ENCODE results near the gene KAZN.

DNA sequence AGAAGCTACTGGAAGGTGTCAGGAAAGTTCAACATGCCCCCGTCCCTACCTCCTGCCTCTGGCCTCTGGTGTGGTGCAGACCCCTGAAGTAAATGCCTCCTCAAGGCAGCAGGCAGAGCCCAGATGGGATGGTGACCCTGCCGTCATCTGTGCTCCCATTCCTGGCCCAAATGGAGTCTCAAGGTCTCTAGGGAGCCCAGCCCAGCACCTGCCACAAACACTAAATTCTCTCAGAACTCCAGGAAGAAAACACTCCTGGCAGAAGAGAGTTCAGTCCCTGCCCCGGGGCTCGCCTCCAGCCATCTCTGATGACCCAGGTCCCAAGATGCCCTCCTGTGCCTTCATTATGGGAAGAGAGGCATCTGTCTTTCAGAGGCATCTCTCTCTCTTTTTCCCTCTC, 293.5 kb downstream of the KAZN start:
- TF ChIP-seq, protein P1, sequence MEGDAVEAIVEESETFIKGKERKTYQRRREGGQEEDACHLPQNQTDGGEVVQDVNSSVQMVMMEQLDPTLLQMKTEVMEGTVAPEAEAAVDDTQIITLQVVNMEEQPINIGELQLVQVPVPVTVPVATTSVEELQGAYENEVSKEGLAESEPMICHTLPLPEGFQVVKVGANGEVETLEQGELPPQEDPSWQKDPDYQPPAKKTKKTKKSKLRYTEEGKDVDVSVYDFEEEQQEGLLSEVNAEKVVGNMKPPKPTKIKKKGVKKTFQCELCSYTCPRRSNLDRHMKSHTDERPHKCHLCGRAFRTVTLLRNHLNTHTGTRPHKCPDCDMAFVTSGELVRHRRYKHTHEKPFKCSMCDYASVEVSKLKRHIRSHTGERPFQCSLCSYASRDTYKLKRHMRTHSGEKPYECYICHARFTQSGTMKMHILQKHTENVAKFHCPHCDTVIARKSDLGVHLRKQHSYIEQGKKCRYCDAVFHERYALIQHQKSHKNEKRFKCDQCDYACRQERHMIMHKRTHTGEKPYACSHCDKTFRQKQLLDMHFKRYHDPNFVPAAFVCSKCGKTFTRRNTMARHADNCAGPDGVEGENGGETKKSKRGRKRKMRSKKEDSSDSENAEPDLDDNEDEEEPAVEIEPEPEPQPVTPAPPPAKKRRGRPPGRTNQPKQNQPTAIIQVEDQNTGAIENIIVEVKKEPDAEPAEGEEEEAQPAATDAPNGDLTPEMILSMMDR (IDR thresholded peaks at IDR 0.05) = no peak
- TF ChIP-seq POLR2A (IDR thresholded peaks at IDR 0.05) = no peak
